NCI-H524 treated with DMSO at 0.1 percent for 48 hours (cell line): ENCODE results near the gene APH1B.

Experiments
- DNase-seq: peaks from one replicate; lab custom pipeline; 2025; lab: John Stamatoyannopoulos, UW

Gene APH1B

GRCh38 chr15:63353887-63354286 lies 76.5 kb downstream of the APH1B start:
- DNase-seq: no peak

GRCh38 chr15:63354821-63355650 lies 77.6 kb downstream of the APH1B start:
- no peak for DNase-seq

GRCh38 chr15:63357061-63357460 lies 79.7 kb downstream of the APH1B start:
- DNase-seq: no peak

- DNase-seq: no peak
These were observed 80.3 kb downstream of the APH1B start for GRCh38 chr15:63357731-63358130.

GRCh38 chr15:63358241-63359029 lies 81.0 kb downstream of the APH1B start:
- DNase-seq: no peak
